ENCODE data around the gene SULT2A1. TPM values are rescaled to one million over a fixed set of nuclear protein-coding genes. Genes with fewer than 3 reads are reported as not detected.
"Not testable (repeated sequence)": the region's sequence is repeated elsewhere in the genome, so short reads cannot be mapped to it uniquely, and the experiment has no call there.

The SULT2A1 gene, protein sequence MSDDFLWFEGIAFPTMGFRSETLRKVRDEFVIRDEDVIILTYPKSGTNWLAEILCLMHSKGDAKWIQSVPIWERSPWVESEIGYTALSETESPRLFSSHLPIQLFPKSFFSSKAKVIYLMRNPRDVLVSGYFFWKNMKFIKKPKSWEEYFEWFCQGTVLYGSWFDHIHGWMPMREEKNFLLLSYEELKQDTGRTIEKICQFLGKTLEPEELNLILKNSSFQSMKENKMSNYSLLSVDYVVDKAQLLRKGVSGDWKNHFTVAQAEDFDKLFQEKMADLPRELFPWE
- not detected in 2 replicates for total RNA-seq
- long read RNA-seq: 0 reads

DNA sequence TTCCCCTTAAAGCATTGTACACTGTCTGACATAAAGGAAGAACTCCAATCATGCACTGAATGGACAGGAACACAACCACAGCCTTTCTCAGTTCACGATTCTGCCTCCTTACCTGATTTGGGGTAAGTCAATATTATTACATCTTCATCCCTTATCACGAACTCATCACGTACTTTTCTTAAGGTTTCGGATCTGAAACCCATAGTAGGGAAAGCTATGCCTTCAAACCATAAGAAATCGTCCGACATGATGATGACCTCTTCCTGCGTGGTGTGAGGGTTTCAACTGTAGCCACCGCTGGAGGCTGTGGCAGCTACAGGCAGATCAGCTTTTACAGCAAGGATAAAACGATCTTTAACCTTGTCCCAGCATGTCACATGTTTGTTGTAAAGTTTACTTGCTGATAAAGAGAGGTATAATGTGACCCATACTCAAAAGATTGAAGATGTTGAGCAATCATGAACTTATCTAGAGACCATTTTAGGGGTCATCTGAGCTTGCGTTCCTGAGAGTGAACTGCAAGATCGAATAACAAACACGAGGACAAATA, at the start of gene SULT2A1:
Gene SULT2A1, minus strand, starts transcription at position 306 of the 550 bp plus-strand sequence. Its CDS starts 58 bp downstream, at position 248.
- H3K4me1 Mint-ChIP-seq: no peaks in the 10 kb centered on the region
- H3K9me3 Mint-ChIP-seq: no peaks in the 10 kb centered on the region
- H3K27ac Mint-ChIP-seq (ENCODE audit: unreplicated experiment): no peak within 1 kb of the TSS
- no peak for TF ChIP-seq CTCF (conservative IDR thresholded peaks at IDR 0.05)
- no peak for DNase-seq (ENCODE audit: low read depth, low spot score)
- H3K4me3 Mint-ChIP-seq: no peak within 1 kb of the TSS
- peaks cover 19% of the 10 kb centered on the region for H3K27me3 Mint-ChIP-seq (ENCODE audit: low read depth)
- no peaks in the 10 kb centered on the region for H3K36me3 Mint-ChIP-seq (ENCODE audit: low read depth)

DNA sequence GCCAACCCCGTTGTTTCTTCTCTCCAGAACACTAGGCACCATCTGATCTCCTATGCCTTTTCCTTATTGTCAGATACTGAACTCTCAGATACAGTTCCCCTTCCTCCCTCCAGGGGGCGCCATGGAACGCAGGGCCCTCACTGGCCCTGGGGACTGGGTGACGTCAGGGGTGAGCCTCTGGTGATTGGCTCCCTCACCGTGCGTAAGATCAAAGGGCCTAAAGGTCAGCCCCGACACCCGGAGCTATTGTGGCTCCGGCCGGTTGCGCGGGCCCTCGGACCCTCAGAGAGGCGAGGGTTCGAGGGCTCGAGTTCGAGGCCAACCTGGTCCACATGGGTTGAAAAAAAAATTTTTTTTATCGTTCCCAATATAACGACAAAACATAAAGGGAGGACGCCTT, 42.5 kb upstream of the SULT2A1 start:
- not testable (repeated sequence) for H3K36me3 Mint-ChIP-seq (ENCODE audit: low read depth); H3K9me3 Mint-ChIP-seq; H3K4me1 Mint-ChIP-seq; H3K4me3 Mint-ChIP-seq; H3K27me3 Mint-ChIP-seq (ENCODE audit: low read depth); DNase-seq (ENCODE audit: low read depth, low spot score); H3K27ac Mint-ChIP-seq (ENCODE audit: unreplicated experiment)

- H3K27ac Mint-ChIP-seq (ENCODE audit: unreplicated experiment); H3K27me3 Mint-ChIP-seq (ENCODE audit: low read depth); H3K4me1 Mint-ChIP-seq; H3K9me3 Mint-ChIP-seq; DNase-seq (ENCODE audit: low read depth, low spot score); H3K36me3 Mint-ChIP-seq (ENCODE audit: low read depth); H3K4me3 Mint-ChIP-seq: not testable (repeated sequence)
- peak; percentile 59 for TF ChIP-seq CTCF (conservative IDR thresholded peaks at IDR 0.05)
Measured at GRCh38 chr19:47920107-47920506, 34.0 kb upstream of the SULT2A1 start.

- H3K9me3 Mint-ChIP-seq; DNase-seq (ENCODE audit: low read depth, low spot score); H3K36me3 Mint-ChIP-seq (ENCODE audit: low read depth): not testable (repeated sequence)
Measured at GRCh38 chr19:47910191-47910590, 24.1 kb upstream of the SULT2A1 start.

DNA sequence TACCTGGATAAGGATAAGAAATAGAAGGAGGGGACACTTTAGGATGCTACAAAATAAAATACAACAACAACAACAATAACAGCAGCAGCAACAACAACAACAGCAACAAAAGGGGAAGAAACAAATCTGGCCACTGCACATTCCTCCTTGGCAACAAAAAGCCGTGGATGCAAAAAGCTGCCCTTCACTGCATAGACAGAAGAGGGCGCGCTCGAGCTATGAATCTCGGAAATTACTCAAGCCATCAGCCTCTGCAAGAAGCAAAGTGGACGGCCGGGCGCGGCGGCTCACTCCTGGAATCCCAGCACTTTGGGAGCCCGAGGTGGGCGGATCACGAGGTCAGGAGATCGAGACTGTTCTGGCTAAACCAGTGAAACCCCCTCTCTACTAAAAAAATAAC, 23.2 kb upstream of the SULT2A1 start:
- H3K9me3 Mint-ChIP-seq; H3K36me3 Mint-ChIP-seq (ENCODE audit: low read depth); H3K27ac Mint-ChIP-seq (ENCODE audit: unreplicated experiment); H3K27me3 Mint-ChIP-seq (ENCODE audit: low read depth); H3K4me1 Mint-ChIP-seq; H3K4me3 Mint-ChIP-seq: not testable (repeated sequence)
- TF ChIP-seq CTCF (conservative IDR thresholded peaks at IDR 0.05): peak; percentile 61
- peak; percentile 99 for DNase-seq (ENCODE audit: low read depth, low spot score)

More at GRCh38 chr19:47910191-47910590, 24.1 kb upstream of the SULT2A1 start:
- not testable (repeated sequence) for H3K4me3 Mint-ChIP-seq; H3K27me3 Mint-ChIP-seq (ENCODE audit: low read depth); H3K27ac Mint-ChIP-seq (ENCODE audit: unreplicated experiment); H3K4me1 Mint-ChIP-seq

DNA sequence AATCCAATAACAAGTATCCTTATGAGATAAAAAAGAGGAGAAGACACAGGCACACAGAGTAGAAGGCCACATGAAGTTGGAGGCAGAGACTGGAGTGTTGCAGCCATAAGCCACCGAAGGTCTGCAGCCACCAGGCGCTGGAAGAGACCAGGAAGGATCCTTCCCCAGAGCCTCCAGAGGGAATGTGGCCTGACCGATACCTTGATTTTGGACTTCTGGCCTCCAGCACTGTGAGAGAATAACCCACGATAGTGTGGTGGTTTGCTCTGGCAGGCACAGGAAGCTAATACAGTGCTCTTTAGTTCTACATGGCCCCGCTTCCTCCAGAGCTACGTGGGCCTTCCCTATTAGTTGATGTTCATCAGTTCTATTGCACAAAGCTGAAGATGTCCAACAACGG, 15.3 kb upstream of the SULT2A1 start:
- Mint-ChIP-seq H3K4me1 (no peaks in the 10 kb centered on the region), H3K36me3 (ENCODE audit: low read depth) (no peaks in the 10 kb centered on the region), H3K4me3 (no peak overlapping the region), H3K27me3 (ENCODE audit: low read depth) (no peaks in the 10 kb centered on the region), H3K9me3 (no peaks in the 10 kb centered on the region), H3K27ac (ENCODE audit: unreplicated experiment) (no peak overlapping the region)
- no peak for DNase-seq (ENCODE audit: low read depth, low spot score)
- no peak for TF ChIP-seq CTCF (conservative IDR thresholded peaks at IDR 0.05)
